K562 (cell line): ENCODE measurements around the gene TSKS. TPM values are rescaled to one million over a fixed set of nuclear protein-coding genes. Genes with fewer than 3 reads are reported as not detected.
A peak's percentile ranks its signal among the peaks of the same experiment; 100 is the strongest.

Experiments
- ATF3 ChIP-seq, 2 experiments: fragments of 450-650 bp in 1 of 2; sonication (generic) in 1 of 2; formaldehyde crosslinking in 1 of 2; IDR thresholded peaks in 1 of 2; conservative IDR thresholded peaks in 1 of 2; 2 replicates each; pipeline versions ENCODE4 v1.6.1 to v1.8.1; 2016 to 2023; ENCODE audit warnings: mild to moderate bottlenecking in 2 of 2, moderate library complexity in 2 of 2, inconsistent platforms in 1 of 2, missing genetic modification reagents in 1 of 2
- BMI1 ChIP-seq: fragments of 150-350 bp; IDR thresholded peaks from 2 replicates; pipeline ENCODE4 v1.6.1; 2014; ENCODE audit warnings: low read length
- BRD9 ChIP-seq: fragments of 450-650 bp; IDR thresholded peaks from 2 replicates; pipeline ENCODE4 v1.6.1; 2018; ENCODE audit warnings: low read depth; ENCODE audit not compliant: partially characterized antibody
- DLX4 ChIP-seq: fragments of 250-450 bp; sonication (Bioruptor Pico); IDR thresholded peaks from 2 replicates; pipeline ENCODE4 v1.6.1; 2021; ENCODE audit warnings: mild to moderate bottlenecking
- DMBX1 ChIP-seq: fragments of 250-450 bp; sonication (Bioruptor Pico); IDR thresholded peaks from 2 replicates; pipeline ENCODE4 v1.8.0; 2022; ENCODE audit warnings: inconsistent platforms, mild to moderate bottlenecking, moderate library complexity, borderline replicate concordance
- FOS ChIP-seq: IDR thresholded peaks from 3 replicates; pipeline ENCODE4 v1.6.1; 2011; ENCODE audit not compliant: insufficient read length; ENCODE audit errors: extremely low read depth
- FOXJ2 ChIP-seq: fragments of 200-800 bp; sonication (Bioruptor generic); IDR thresholded peaks from 2 replicates; pipeline ENCODE4 v1.6.1; 2016; ENCODE audit warnings: missing genetic modification characterization, missing compliant biosample characterization
- GTF2B ChIP-seq: IDR thresholded peaks from 2 replicates; pipeline ENCODE4 v1.6.1; 2011; ENCODE audit not compliant: insufficient read length; ENCODE audit errors: extremely low read depth
- HDAC2 ChIP-seq: fragments of 450-650 bp; IDR thresholded peaks from 2 replicates; pipeline ENCODE4 v1.6.1; 2016; ENCODE audit warnings: mild to moderate bottlenecking
- IRF9 ChIP-seq: fragments of 450-650 bp; IDR thresholded peaks from 2 replicates; pipeline ENCODE4 v1.6.1; 2016; ENCODE audit warnings: missing biosample characterization, missing genetic modification characterization
- KDM5B ChIP-seq: fragments of 200-600 bp; sonication (generic); IDR thresholded peaks from 2 replicates; pipeline ENCODE4 v1.6.1; 2012; ENCODE audit warnings: low read depth, mild to moderate bottlenecking, moderate library complexity, low read length, control low read depth, inconsistent platforms; ENCODE audit not compliant: insufficient replicate concordance
- MAFF ChIP-seq: IDR thresholded peaks from 2 replicates; pipeline ENCODE4 v1.6.1; 2012; ENCODE audit warnings: low read length, improper control_type of control experiment
- MED1 ChIP-seq: sonication (generic); formaldehyde crosslinking; IDR thresholded peaks from 2 replicates; pipeline ENCODE4 v1.8.1; 2023; ENCODE audit warnings: missing genetic modification reagents, borderline replicate concordance
- NFATC3 ChIP-seq: fragments of 450-650 bp; IDR thresholded peaks from 2 replicates; pipeline ENCODE4 v1.6.1; 2017; ENCODE audit warnings: mild to moderate bottlenecking
- PRMT5 ChIP-seq: sonication (generic); formaldehyde crosslinking; IDR thresholded peaks from 2 replicates; pipeline ENCODE4 v1.5.0; 2020; ENCODE audit warnings: missing genetic modification reagents
- RBM25 ChIP-seq: fragments of 200-400 bp; formaldehyde crosslinking; IDR thresholded peaks from 2 replicates; pipeline ENCODE4 v1.6.1; 2018; ENCODE audit warnings: low read length, low read depth, moderate library complexity; ENCODE audit not compliant: severe bottlenecking
- RBM34 ChIP-seq: fragments of 200-400 bp; formaldehyde crosslinking; IDR thresholded peaks from 2 replicates; pipeline ENCODE4 v1.6.1; 2018; ENCODE audit warnings: low read length, borderline replicate concordance; ENCODE audit not compliant: insufficient read depth
- RNF2 ChIP-seq: sonication (generic); IDR thresholded peaks from 2 replicates; pipeline ENCODE4 v1.6.1; 2016
- SMARCA5 ChIP-seq: fragments of 450-650 bp; IDR thresholded peaks from 2 replicates; pipeline ENCODE4 v1.6.1; 2016
- SMARCE1 ChIP-seq: fragments of 450-650 bp; IDR thresholded peaks from 2 replicates; pipeline ENCODE4 v1.7.1; 2016; ENCODE audit warnings: mild to moderate bottlenecking
- SNAPC5 ChIP-seq: fragments of 250-450 bp; sonication (Bioruptor Pico); IDR thresholded peaks from 2 replicates; pipeline ENCODE4 v1.8.0; 2021; ENCODE audit warnings: moderate library complexity, mild to moderate bottlenecking, inconsistent platforms
- TBL1XR1 ChIP-seq, 2 experiments: IDR thresholded peaks; 2 replicates each; pipeline ENCODE4 v1.6.1; 2012; ENCODE audit warnings: improper control_type of control experiment in 2 of 2, low read length in 2 of 2, mild to moderate bottlenecking in 1 of 2
- TCF3 ChIP-seq: sonication (generic); formaldehyde crosslinking; IDR thresholded peaks from 2 replicates; pipeline ENCODE4 v1.4.0; 2020; ENCODE audit warnings: mild to moderate bottlenecking, missing genetic modification reagents
- YY1 ChIP-seq, 3 experiments: IDR thresholded peaks; 2 replicates each; pipeline ENCODE4 v1.6.1; 2011; ENCODE audit warnings: low read length in 2 of 3, mild to moderate bottlenecking in 2 of 3, moderate library complexity in 2 of 3, borderline replicate concordance in 1 of 3, control low read depth in 1 of 3, low read depth in 1 of 3; ENCODE audit not compliant: insufficient read depth in 3 of 3, insufficient replicate concordance in 2 of 3, control insufficient read depth in 1 of 3, insufficient read length in 1 of 3; ENCODE audit errors: extremely low read depth in 1 of 3
- ZBTB7A ChIP-seq: IDR thresholded peaks from 2 replicates; pipeline ENCODE4 v1.6.1; 2011; ENCODE audit warnings: low read depth, mild to moderate bottlenecking, low read length, moderate library complexity, borderline replicate concordance; ENCODE audit not compliant: control insufficient read depth
- ZNF232 ChIP-seq: sonication (generic); formaldehyde crosslinking; IDR thresholded peaks from 2 replicates; pipeline ENCODE4 v1.8.0; 2022; ENCODE audit warnings: mild to moderate bottlenecking, missing genetic modification reagents
- polyA plus RNA-seq, 8 experiments: library from polyadenylated mRNA; depleted of rRNA in 4 of 8; stranded (reverse) in 5 of 8; unstranded in 3 of 8; fragments of >200 nt; fragmentation: Nextera tagmentation in 2 of 8; fragmentation: Illumina TruSeq in 1 of 8; extraction: Ambion mirVana in 2 of 8; extraction: Trizol in 1 of 8; gene quantifications; 2 replicates each; pipeline versions ENCODE4 v1.2.1 to v1.2.3, GENCODE V29; 2011 to 2014; ENCODE audit warnings: inconsistent platforms in 1 of 8, missing spikeins in 1 of 8
- total RNA-seq, 7 experiments: library from RNA; depleted of rRNA in 6 of 7; stranded (reverse); fragments of >200 nt in 6 of 7; fragmentation: Illumina TruSeq in 2 of 7; extraction: Trizol in 2 of 7; gene quantifications; 2 replicates each; pipeline versions ENCODE4 v1.2.1 to v1.2.3, GENCODE V29; 2011 to 2021; ENCODE audit warnings: low replicate concordance in 1 of 7

TSKS gene
- total and polyA plus RNA-seq, 9 of the 15 experiments (the other 6 are each of a cell fraction or from before 2014, with no cell fraction given) = 0.14 to 4.5 (median 0.80) TPM

- TF ChIP-seq HDAC2 = 0 out of 2 replicates have a peak, but pooled peaks have one; percentile 28
- TF ChIP-seq SNAPC5 = no peak
- TF ChIP-seq RBM25 = peak; percentile 89
- TF ChIP-seq TBL1XR1 (IDR thresholded peaks at IDR 0.05; ENCODE audit: low read length in 2 of 2) = no peak
- no peak for TF ChIP-seq KDM5B
- TF ChIP-seq FOS = no peak
- no peak for TF ChIP-seq FOXJ2 (tag)
- no peak for TF ChIP-seq SMARCE1
- TF ChIP-seq PRMT5 (CRISPR knock-in tag) = no peak
- TF ChIP-seq ATF3 (IDR thresholded peaks at IDR 0.05) = no peak
- TF ChIP-seq ATF3 (CRISPR knock-in tag; conservative IDR thresholded peaks at IDR 0.05) = no peak
- no peak for TF ChIP-seq MED1 (CRISPR knock-in tag)
- TF ChIP-seq YY1 (IDR thresholded peaks at IDR 0.05; ENCODE audit: borderline replicate concordance in 1 of 3, control insufficient read depth in 1 of 3, extremely low read depth in 1 of 3, insufficient read depth in 3 of 3, insufficient read length in 1 of 3, insufficient replicate concordance in 2 of 3, low read depth in 1 of 3, low read length in 2 of 3) = no peak
- no peak for TF ChIP-seq TCF3 (CRISPR knock-in tag)
- no peak for TF ChIP-seq BMI1
- no peak for TF ChIP-seq ZNF232 (CRISPR knock-in tag)
- no peak for TF ChIP-seq RBM34
- TF ChIP-seq IRF9 (tag) = no peak
- TF ChIP-seq NFATC3 = no peak
- no peak for TF ChIP-seq MAFF
- TF ChIP-seq ZBTB7A = no peak
- TF ChIP-seq DLX4 (CRISPR knock-in tag) = no peak
- no peak for TF ChIP-seq BRD9
- TF ChIP-seq DMBX1 (CRISPR knock-in tag) = no peak
- peak; percentile 72; the same call in 1 of the 2 replicates for TF ChIP-seq SMARCA5
- no peak for TF ChIP-seq RNF2
- no peak for TF ChIP-seq GTF2B
Measured at GRCh38 chr19:49704888-49705642, 58.0 kb downstream of the TSKS start (continued).
